ENCODE results near the gene GOT2. TPM values are rescaled to one million over a fixed set of nuclear protein-coding genes. Genes with fewer than 3 reads are reported as not detected.

The GOT2 gene
- total RNA-seq, 1 experiment from 2014 or later = 150 TPM

GRCh38 chr16:58723109-58723508, 11.0 kb downstream of the GOT2 start:
- TF ChIP-seq CTCF (IDR thresholded peaks at IDR 0.05; ENCODE audit: insufficient read depth in 1 of 2, low read depth in 1 of 2, low read length in 1 of 2, severe bottlenecking in 1 of 2, unreplicated experiment in 1 of 2) = no peak
- Histone ChIP-seq H3K27me3 (replicated peaks; ENCODE audit: control insufficient read depth, insufficient read depth, low read length) (no peaks in the 10 kb centered on the region), H3K4me1 (peaks cover 12% of the 10 kb centered on the region; the same call in 1 of the 2 replicates), H3K4me3 (ENCODE audit: low read depth, low read length) (no peak overlapping the region), H3K9me3 (no peaks in the 10 kb centered on the region), H3K36me3 (ENCODE audit: control insufficient read depth, insufficient read depth, low read length) (no peaks in the 10 kb centered on the region)
- intact Hi-C loops (cut with micrococcal nuclease; ENCODE audit: unreplicated experiment) = no loop called here
- Mint-ChIP-seq H3K9me3 (ENCODE audit: unreplicated experiment) (no peaks in the 10 kb centered on the region), H3K4me3 (ENCODE audit: unreplicated experiment) (no peak overlapping the region), H3K36me3 (ENCODE audit: insufficient read depth, unreplicated experiment) (peaks cover 40% of the 10 kb centered on the region), H3K27me3 (ENCODE audit: insufficient read depth, unreplicated experiment) (no peaks in the 10 kb centered on the region), H3K27ac (ENCODE audit: unreplicated experiment) (no peak overlapping the region), H3K4me1 (ENCODE audit: low read depth, unreplicated experiment) (peaks cover 4% of the 10 kb centered on the region)
- DNase-seq = no peak
- CTCF ChIA-PET = interaction anchor here (1.0 kb wide), 1 partner anchor 33 kb away, joined by 5 read pairs; no protein-coding TSS in a partner anchor
- POLR2A ChIA-PET = no interaction called here
- BruUV-seq (replicated peaks) = no TSS peak

GRCh38 chr16:58717994-58718393, 16.1 kb downstream of the GOT2 start:
- DNase-seq = no peak
- Mint-ChIP-seq H3K36me3 (ENCODE audit: insufficient read depth, unreplicated experiment) (peaks cover 80% of the 10 kb centered on the region), H3K4me3 (ENCODE audit: unreplicated experiment) (no peak overlapping the region), H3K9me3 (ENCODE audit: unreplicated experiment) (no peaks in the 10 kb centered on the region), H3K4me1 (ENCODE audit: low read depth, unreplicated experiment) (peaks cover 4% of the 10 kb centered on the region), H3K27me3 (ENCODE audit: insufficient read depth, unreplicated experiment) (no peaks in the 10 kb centered on the region), H3K27ac (ENCODE audit: unreplicated experiment) (no peak overlapping the region)
- POLR2A ChIA-PET = no interaction called here
- TF ChIP-seq CTCF (IDR thresholded peaks at IDR 0.05; ENCODE audit: insufficient read depth in 1 of 2, low read depth in 1 of 2, low read length in 1 of 2, severe bottlenecking in 1 of 2, unreplicated experiment in 1 of 2) = no peak
- no peak overlapping the region for H3K4me3 ChIP-seq (ENCODE audit: low read depth, low read length)
- no peaks in the 10 kb centered on the region for H3K27me3 ChIP-seq (replicated peaks; ENCODE audit: control insufficient read depth, insufficient read depth, low read length)
- peaks cover 8% of the 10 kb centered on the region; the same call in 1 of the 2 replicates for H3K4me1 ChIP-seq
- no peaks in the 10 kb centered on the region for H3K9me3 ChIP-seq
- intact Hi-C loops (cut with micrococcal nuclease; ENCODE audit: unreplicated experiment) = no loop called here
- BruUV-seq (replicated peaks) = no TSS peak
- H3K36me3 ChIP-seq (ENCODE audit: control insufficient read depth, insufficient read depth, low read length) = no peaks in the 10 kb centered on the region
- CTCF ChIA-PET = no interaction called here

- no peaks in the 10 kb centered on the region for H3K9me3 Mint-ChIP-seq (ENCODE audit: unreplicated experiment)
- DNase-seq = no peak
- no peak overlapping the region for H3K4me3 ChIP-seq (ENCODE audit: low read depth, low read length)
- ChIA-PET POLR2A (no interaction called here), CTCF (no interaction called here)
- H3K27me3 ChIP-seq (replicated peaks; ENCODE audit: control insufficient read depth, insufficient read depth, low read length) = no peaks in the 10 kb centered on the region
- H3K27me3 Mint-ChIP-seq (ENCODE audit: insufficient read depth, unreplicated experiment) = no peaks in the 10 kb centered on the region
- no peak overlapping the region for H3K4me3 Mint-ChIP-seq (ENCODE audit: unreplicated experiment)
- no peaks in the 10 kb centered on the region; the same call in 1 of the 2 replicates for H3K36me3 ChIP-seq (ENCODE audit: control insufficient read depth, insufficient read depth, low read length)
- H3K9me3 ChIP-seq = no peaks in the 10 kb centered on the region
- intact Hi-C loops (cut with micrococcal nuclease; ENCODE audit: unreplicated experiment) = no loop called here
- TF ChIP-seq CTCF (IDR thresholded peaks at IDR 0.05; ENCODE audit: insufficient read depth in 1 of 2, low read depth in 1 of 2, low read length in 1 of 2, severe bottlenecking in 1 of 2, unreplicated experiment in 1 of 2) = no peak
- no TSS peak for BruUV-seq (replicated peaks)
- H3K27ac Mint-ChIP-seq (ENCODE audit: unreplicated experiment) = no peak overlapping the region
- peaks cover 4% of the 10 kb centered on the region for H3K4me1 Mint-ChIP-seq (ENCODE audit: low read depth, unreplicated experiment)
- H3K4me1 ChIP-seq = peaks cover 8% of the 10 kb centered on the region; the same call in 1 of the 2 replicates
- peaks cover 83% of the 10 kb centered on the region for H3K36me3 Mint-ChIP-seq (ENCODE audit: insufficient read depth, unreplicated experiment)
Observed at GRCh38 chr16:58716468-58716867, 17.6 kb downstream of the GOT2 start.
